ENCODE measurements around the gene IGLON5. TPM values are rescaled to one million over a fixed set of nuclear protein-coding genes. Genes with fewer than 3 reads are reported as not detected.

IGLON5 gene
- total RNA-seq, 2 donors from 2014 or later, result not detected

- no peaks in the 10 kb centered on the region for H3K9me3 ChIP-seq
- no peaks in the 10 kb centered on the region for H3K36me3 ChIP-seq (replicated peaks in 1 of 2; ENCODE audit: insufficient read depth in 1 of 2, low read depth in 2 of 2)
- peaks cover 0 to 16% of the 10 kb centered on the region in 2 donors for H3K27me3 ChIP-seq
- H3K4me3 ChIP-seq, result no peak overlapping the region
- no peak overlapping the region for H3K27ac ChIP-seq
- TF ChIP-seq CTCF (IDR thresholded peaks at IDR 0.05), result no peak
- no peak for TF ChIP-seq POLR2A (IDR thresholded peaks at IDR 0.05)
- intact Hi-C loops (cut with DNase I), result no loop called here
- 76 to 79% methylated on average over 6 of the region's 6 CpGs for WGBS, 2 donors
- ATAC-seq (no peak), DNase-seq (no peak)
- peaks cover 8% of the 10 kb centered on the region for H3K4me1 ChIP-seq
Observed at GRCh38 chr19:51331716-51332115, 20.3 kb downstream of the IGLON5 start.

- no peaks in the 10 kb centered on the region for H3K27me3 ChIP-seq
- H3K36me3 ChIP-seq (replicated peaks in 1 of 2; ENCODE audit: insufficient read depth in 1 of 2, low read depth in 2 of 2), result no peaks in the 10 kb centered on the region
- H3K4me1 ChIP-seq, result peaks cover 6% of the 10 kb centered on the region
- DNase-seq, result no peak
- intact Hi-C loops (cut with DNase I), result no loop called here
- no peaks in the 10 kb centered on the region for H3K9me3 ChIP-seq
- 76 to 84% methylated on average over 12 to 13 of the region's 13 CpGs for WGBS, 2 donors
- ATAC-seq, result no peak
- H3K27ac ChIP-seq, result no peak overlapping the region
- no peak overlapping the region for H3K4me3 ChIP-seq
- TF ChIP-seq POLR2A (IDR thresholded peaks at IDR 0.05), result no peak
- TF ChIP-seq CTCF (IDR thresholded peaks at IDR 0.05), result no peak
Observed at GRCh38 chr19:51333836-51334460, 22.5 kb downstream of the IGLON5 start.

- H3K9me3 ChIP-seq, result no peaks in the 10 kb centered on the region
- intact Hi-C loops (cut with DNase I), result no loop called here
- 69 to 86% methylated on average over 1 to 13 of the region's 13 CpGs for WGBS, 2 donors
- H3K27ac ChIP-seq, result no peak overlapping the region
- H3K27me3 ChIP-seq, result no peaks in the 10 kb centered on the region
- no peak for ATAC-seq
- DNase-seq, result no peak
- H3K4me1 ChIP-seq, result peaks cover 22% of the 10 kb centered on the region
- H3K36me3 ChIP-seq (replicated peaks in 1 of 2; ENCODE audit: insufficient read depth in 1 of 2, low read depth in 2 of 2), result no peaks in the 10 kb centered on the region
- TF ChIP-seq CTCF (IDR thresholded peaks at IDR 0.05), result no peak
- TF ChIP-seq POLR2A (IDR thresholded peaks at IDR 0.05), result no peak
- H3K4me3 ChIP-seq, result no peak overlapping the region
Observed at GRCh38 chr19:51337141-51337860, 25.9 kb downstream of the IGLON5 start.

- no peak overlapping the region for H3K27ac ChIP-seq
- no peaks in the 10 kb centered on the region for H3K36me3 ChIP-seq (replicated peaks in 1 of 2; ENCODE audit: insufficient read depth in 1 of 2, low read depth in 2 of 2)
- H3K27me3 ChIP-seq, result no peaks in the 10 kb centered on the region
- intact Hi-C loops (cut with DNase I), result no loop called here
- 49 to 68% methylated on average over 7 to 17 of the region's 19 CpGs for WGBS, 2 donors
- DNase-seq, result no peak
- H3K4me1 ChIP-seq, result peaks cover 22% of the 10 kb centered on the region
- no peak overlapping the region for H3K4me3 ChIP-seq
- TF ChIP-seq POLR2A (IDR thresholded peaks at IDR 0.05) (no peak), CTCF (IDR thresholded peaks at IDR 0.05) (no peak)
- no peaks in the 10 kb centered on the region for H3K9me3 ChIP-seq
- ATAC-seq, result no peak
Observed at GRCh38 chr19:51337861-51338562, 26.6 kb downstream of the IGLON5 start.

Data from body of pancreas (tissue), 4 donors.